LoVo (cell line): ENCODE results near the gene ZNF516.

Source experiments
- DNase-seq: peaks from one replicate; pipeline ENCODE4 v3.0.0-alpha.2; 2016; ENCODE audit warnings: low spot score

Gene ZNF516

GRCh38 chr18:76364282-76365259 is 130.5 kb downstream of the ZNF516 start:
- DNase-seq: no peak

GRCh38 chr18:76363436-76364120 is 131.5 kb downstream of the ZNF516 start:
- DNase-seq: no peak

- no peak for DNase-seq
Observed at GRCh38 chr18:76362676-76363075, 132.4 kb downstream of the ZNF516 start.

- no peak for DNase-seq
Observed at GRCh38 chr18:76361219-76361618, 133.8 kb downstream of the ZNF516 start.

- DNase-seq: no peak
Observed at GRCh38 chr18:76359909-76360308, 135.1 kb downstream of the ZNF516 start.

- DNase-seq: no peak
Observed at GRCh38 chr18:76358774-76359173, 136.3 kb downstream of the ZNF516 start.

GRCh38 chr18:76357585-76358260 is 137.3 kb downstream of the ZNF516 start:
- no peak for DNase-seq

- DNase-seq: no peak
Observed at GRCh38 chr18:76357174-76357573, 137.9 kb downstream of the ZNF516 start.

- DNase-seq: no peak
Observed at GRCh38 chr18:76356666-76357065, 138.4 kb downstream of the ZNF516 start.

GRCh38 chr18:76354348-76354747 is 140.7 kb downstream of the ZNF516 start:
- DNase-seq: no peak

GRCh38 chr18:76353500-76353899 is 141.5 kb downstream of the ZNF516 start:
- no peak for DNase-seq

- no peak for DNase-seq
Observed at GRCh38 chr18:76353046-76353445, 142.0 kb downstream of the ZNF516 start.

GRCh38 chr18:76351961-76352581 is 143.0 kb downstream of the ZNF516 start:
- DNase-seq: peak; percentile 12

- no peak for DNase-seq
Observed at GRCh38 chr18:76350134-76351025, 144.7 kb downstream of the ZNF516 start.

- DNase-seq: peak; percentile 39
Observed at GRCh38 chr18:76349067-76349715, 145.9 kb downstream of the ZNF516 start.

GRCh38 chr18:76348267-76349066 is 146.6 kb downstream of the ZNF516 start:
- no peak for DNase-seq

GRCh38 chr18:76347341-76347740 is 147.7 kb downstream of the ZNF516 start:
- DNase-seq: no peak

- DNase-seq: no peak
Observed at GRCh38 chr18:76346490-76347130, 148.4 kb downstream of the ZNF516 start.

- DNase-seq: no peak
Observed at GRCh38 chr18:76345901-76346300, 149.1 kb downstream of the ZNF516 start.
